ENCODE data around the gene FAM53B.

The FAM53B gene

DNA sequence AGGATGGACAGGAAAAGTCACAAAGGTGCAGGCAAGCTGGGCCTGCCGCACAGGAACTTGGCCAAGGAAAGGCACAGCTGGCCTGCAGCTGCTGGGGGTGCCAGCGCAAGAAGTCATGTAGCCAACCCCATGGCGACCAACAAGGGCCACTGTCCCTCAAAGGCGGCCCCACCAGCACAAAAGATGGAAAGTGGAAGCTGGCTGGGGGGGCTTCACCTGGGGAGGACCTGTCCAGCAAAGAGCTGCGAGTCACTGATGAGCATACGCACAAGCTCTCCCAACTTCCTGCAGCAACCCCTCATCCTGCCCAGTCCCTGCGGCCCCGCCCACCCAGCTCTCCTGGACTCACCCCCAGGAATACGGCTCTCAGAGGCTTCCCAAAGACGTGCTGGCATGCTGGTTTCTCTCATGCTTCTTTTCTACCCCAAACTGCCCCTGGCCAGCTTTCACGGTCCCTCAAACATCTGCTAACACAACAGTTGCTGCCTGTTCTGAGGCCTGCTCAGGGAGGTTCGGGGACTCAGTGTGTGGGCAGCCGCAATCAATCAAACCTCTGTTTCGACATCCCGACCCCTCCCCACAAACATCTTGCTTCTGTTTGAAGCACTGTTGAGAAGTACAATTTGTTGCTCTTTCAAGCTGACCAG is 67.6 kb downstream of the FAM53B start:
- no peak for DNase-seq

GRCh38 chr10:124675824-124676223 is 68.4 kb downstream of the FAM53B start:
- DNase-seq, result no peak

DNA sequence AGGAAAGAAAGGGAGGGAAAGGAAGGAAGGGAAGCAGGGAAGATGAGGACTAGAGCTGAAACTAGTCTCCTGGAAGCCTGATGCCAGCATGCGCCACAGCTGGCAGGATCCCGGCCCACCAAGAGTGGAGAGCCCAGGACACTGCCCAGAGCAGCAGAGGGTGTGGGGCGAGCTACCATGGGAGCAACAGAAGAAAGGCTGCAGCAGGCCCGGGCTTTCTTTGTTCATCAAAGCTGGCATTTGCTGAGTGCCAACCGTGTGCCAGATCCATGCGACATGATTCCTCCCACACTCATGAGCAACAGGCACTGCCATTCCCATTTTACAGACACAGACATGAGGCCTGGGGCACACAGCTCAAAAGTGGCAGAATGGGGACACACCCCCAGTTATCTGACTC is 68.9 kb downstream of the FAM53B start:
- no peak for DNase-seq

- DNase-seq, result no peak
Measured at GRCh38 chr10:124674768-124675222, 69.4 kb downstream of the FAM53B start.

- no peak for DNase-seq
Measured at GRCh38 chr10:124672181-124672638, 72.0 kb downstream of the FAM53B start.

GRCh38 chr10:124671486-124672075 is 72.6 kb downstream of the FAM53B start:
- no peak for DNase-seq

- DNase-seq, result no peak
Measured at GRCh38 chr10:124670849-124671248, 73.3 kb downstream of the FAM53B start.

DNA sequence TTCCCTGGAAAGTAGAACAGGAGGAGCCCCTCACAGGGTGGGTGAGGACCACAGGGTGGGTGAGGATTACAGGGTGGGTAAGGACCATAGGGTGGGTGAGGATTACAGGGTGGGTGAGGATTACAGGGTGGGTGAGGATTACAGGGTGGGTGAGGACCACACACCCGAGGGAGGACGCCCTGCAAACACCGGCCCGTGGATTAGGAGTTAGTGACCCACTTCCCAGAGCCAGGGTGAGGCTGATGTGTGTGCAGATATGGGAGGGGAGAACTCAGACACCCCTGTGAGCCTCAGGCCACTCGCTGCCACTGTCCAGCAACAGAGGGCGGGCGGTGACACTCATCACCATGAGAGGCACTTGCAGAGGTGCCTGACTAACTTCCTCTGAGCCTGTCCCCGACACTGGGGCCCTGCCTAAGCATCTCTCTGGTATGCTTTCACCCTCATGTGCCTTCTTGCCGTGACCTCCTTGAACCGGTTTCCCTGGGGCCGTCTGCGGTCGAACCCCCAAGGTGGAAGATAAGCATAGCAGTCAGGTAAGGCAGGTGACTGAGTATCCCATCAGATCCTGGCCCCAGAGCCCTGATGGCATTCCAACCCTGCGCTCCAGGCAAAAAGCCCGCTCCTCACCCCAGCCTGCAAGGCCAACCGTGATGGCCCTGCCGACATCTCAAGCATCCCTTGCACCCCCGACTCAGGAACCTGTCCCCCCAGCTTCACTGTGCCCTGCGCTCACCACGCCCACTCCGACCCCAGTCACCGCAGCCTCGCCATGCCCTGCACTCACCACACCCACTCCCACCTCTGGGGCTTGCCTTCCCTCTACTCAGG is 74.1 kb downstream of the FAM53B start:
- DNase-seq, result no peak

- no peak for DNase-seq
Measured at GRCh38 chr10:124669141-124669823, 74.9 kb downstream of the FAM53B start.

- no peak for DNase-seq
Measured at GRCh38 chr10:124668517-124669051, 75.6 kb downstream of the FAM53B start.

GRCh38 chr10:124667425-124668345 is 76.5 kb downstream of the FAM53B start:
- no peak for DNase-seq

GRCh38 chr10:124666494-124666893 is 77.7 kb downstream of the FAM53B start:
- DNase-seq, result no peak

GRCh38 chr10:124665980-124666379 is 78.2 kb downstream of the FAM53B start:
- DNase-seq, result no peak

- DNase-seq, result no peak
Measured at GRCh38 chr10:124665558-124665957, 78.6 kb downstream of the FAM53B start.

DNA sequence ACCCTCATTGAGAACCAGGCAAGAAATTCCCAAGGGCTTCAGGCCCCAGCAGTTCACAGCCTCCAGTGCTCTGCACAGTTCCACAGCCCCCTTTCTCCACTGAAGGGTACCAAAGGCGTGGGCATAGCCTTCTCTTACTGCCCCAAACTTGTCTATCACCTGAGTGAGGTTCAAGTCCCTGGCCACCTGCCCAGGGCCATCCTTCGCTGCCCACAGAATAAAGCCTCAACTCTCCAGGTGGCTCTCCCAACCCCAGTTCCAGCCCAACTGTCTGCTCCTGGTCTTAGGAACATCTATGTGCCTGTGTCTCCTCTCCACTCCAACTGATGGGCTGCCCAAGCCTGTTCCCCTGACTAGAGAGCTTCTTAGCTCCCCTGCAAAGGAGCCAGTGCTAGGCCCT is 79.1 kb downstream of the FAM53B start:
- no peak for DNase-seq

DNA sequence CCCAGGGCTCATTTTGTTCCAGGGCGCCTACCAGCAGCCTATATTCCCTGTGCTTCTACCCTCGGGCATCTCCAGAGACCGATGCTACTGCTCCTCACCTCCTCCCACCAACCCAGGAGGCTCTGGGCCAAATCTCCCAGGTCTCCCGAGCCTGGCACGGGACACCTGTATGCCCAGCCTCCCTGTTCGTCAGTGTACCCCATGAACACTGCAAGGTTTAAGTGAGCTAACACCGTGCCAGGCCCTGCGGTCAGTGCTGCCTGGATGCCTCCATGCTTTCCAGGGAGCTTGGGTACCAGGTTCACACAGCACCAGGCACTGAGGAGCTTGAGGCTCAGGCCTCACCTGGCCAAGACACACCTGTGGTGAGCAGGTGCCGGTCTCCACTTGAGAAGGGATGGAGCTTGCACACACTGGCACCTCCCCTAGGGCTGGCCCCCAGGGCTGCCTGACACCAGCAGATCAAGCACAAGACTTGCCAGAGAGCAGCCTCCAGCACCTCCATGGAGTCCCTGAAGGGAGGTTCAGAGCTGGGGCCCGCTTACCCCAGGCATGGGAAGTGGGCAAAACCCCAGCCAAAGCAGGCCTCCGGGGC is 80.3 kb downstream of the FAM53B start:
- DNase-seq, result no peak

- no peak for DNase-seq
Measured at GRCh38 chr10:124663228-124663627, 81.0 kb downstream of the FAM53B start.

DNA sequence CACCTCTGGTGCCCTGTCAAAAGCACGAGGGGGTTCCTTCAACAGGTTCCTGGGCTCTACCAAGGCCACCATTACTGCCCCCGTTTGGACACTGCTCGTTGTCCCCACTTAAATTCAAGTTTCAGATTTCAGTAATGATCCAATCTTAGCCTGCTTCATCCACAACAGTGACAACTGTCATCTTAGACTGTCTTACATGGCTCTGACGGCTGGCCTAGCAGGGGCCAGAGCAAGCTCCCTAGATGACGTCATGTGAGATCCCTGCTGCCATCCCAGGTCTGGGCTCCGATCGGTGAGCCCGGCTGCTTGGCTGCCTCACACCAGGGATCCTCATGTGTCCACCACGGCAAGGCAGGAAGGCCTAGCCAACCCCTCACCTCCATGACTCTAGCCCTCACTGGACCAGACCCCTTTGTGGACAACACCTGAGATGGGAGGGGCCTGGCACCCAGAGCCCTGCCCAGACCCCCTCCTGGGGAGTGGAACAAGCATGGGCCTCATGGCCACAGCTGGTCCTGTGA is 82.5 kb downstream of the FAM53B start:
- no peak for DNase-seq

DNA sequence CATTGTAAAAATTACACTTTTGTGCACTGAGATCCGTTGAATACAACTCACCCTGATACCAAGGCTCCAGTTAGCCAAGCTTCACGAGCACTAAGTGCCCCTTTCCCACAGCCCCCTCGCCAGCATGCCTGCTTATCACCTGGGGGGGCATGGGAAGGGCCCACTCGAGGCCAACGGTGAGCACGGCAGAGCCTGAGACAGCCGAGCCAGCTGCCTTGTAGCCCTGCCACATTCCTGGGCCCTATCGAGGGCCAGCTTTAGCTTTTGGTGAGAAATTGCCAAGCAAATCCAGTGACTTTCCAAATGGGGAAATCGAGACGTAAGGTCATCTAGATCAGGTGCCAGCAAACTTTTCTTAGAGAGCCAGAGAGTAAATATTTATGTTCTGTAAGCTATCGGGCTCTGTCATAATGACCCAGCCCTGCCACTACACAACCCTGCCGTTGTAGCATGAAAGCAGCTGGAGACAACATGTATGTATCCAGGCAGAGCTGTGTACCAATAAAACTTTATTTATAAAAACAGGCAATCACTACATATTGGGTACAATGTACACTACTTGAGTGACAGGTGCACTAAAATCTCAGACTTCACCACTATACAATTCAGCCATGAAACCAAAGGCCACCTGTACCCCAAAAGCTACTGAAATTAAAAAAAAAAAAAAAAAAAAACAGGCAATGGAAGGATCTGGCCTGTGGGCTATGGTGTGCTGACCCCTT is 83.6 kb downstream of the FAM53B start:
- DNase-seq, result no peak

- no peak for DNase-seq
Measured at GRCh38 chr10:124659380-124659779, 84.8 kb downstream of the FAM53B start.
